NCI-H446 treated with DMSO at 0.1 percent for 48 hours (cell line): Measurements from ENCODE around the gene IL1F10.
A peak's percentile ranks its signal among the peaks of the same experiment; 100 is the strongest.

ENCODE experiments used
- DNase-seq: peaks from one replicate; lab custom pipeline; 2025; lab: John Stamatoyannopoulos, UW

The IL1F10 gene

GRCh38 chr2:113112871-113113270 is 45.1 kb downstream of the IL1F10 start:
- DNase-seq: no peak

- no peak for DNase-seq
Observed at GRCh38 chr2:113113807-113114206, 46.0 kb downstream of the IL1F10 start.

- no peak for DNase-seq
Observed at GRCh38 chr2:113114224-113114945, 46.6 kb downstream of the IL1F10 start.

- no peak for DNase-seq
Observed at GRCh38 chr2:113114996-113115395, 47.2 kb downstream of the IL1F10 start.

- DNase-seq: no peak
Observed at GRCh38 chr2:113116100-113116958, 48.6 kb downstream of the IL1F10 start.

GRCh38 chr2:113117541-113118262 is 49.9 kb downstream of the IL1F10 start:
- peak; percentile 23 for DNase-seq

- DNase-seq: no peak
Observed at GRCh38 chr2:113118263-113118657, 50.5 kb downstream of the IL1F10 start.

- DNase-seq: no peak
Observed at GRCh38 chr2:113119111-113119510, 51.3 kb downstream of the IL1F10 start.

- no peak for DNase-seq
Observed at GRCh38 chr2:113120861-113121260, 53.1 kb downstream of the IL1F10 start.

GRCh38 chr2:113122364-113122763 is 54.6 kb downstream of the IL1F10 start:
- no peak for DNase-seq

- no peak for DNase-seq
Observed at GRCh38 chr2:113123726-113124125, 56.0 kb downstream of the IL1F10 start.

GRCh38 chr2:113124181-113124961 is 56.6 kb downstream of the IL1F10 start:
- DNase-seq: no peak
